Tracheal epithelial cell (primary cell): ENCODE results near the gene MAPK13. TPM values are rescaled to one million over a fixed set of nuclear protein-coding genes. Genes with fewer than 3 reads are reported as not detected.

Experiments
- total RNA-seq: library from RNA; depleted of rRNA; stranded (reverse); fragments of >200 nt; gene quantifications from 2 replicates; pipeline ENCODE4 v1.2.1, GENCODE V29; 2014

Gene MAPK13
- total RNA-seq = 40.3 and 44.3 TPM in 2 replicates

GRCh38 chr6:36129941-36130666 lies at the start of gene MAPK13:
MAPK13 (plus strand) TSS chr6:36130513; CDS start chr6:36130583, 70 bp downstream.

Other genes with a start within 250 kb of the MAPK13 start
- gene SRPK1, start 209.4 kb upstream of the MAPK13 start, total RNA-seq = 70.1 and 102 TPM in 2 replicates
- not detected in 2 replicates for gene SLC26A8, start 105.9 kb upstream of the MAPK13 start, total RNA-seq
- gene MAPK14, start 102.7 kb upstream of the MAPK13 start, total RNA-seq = 42.2 and 54.6 TPM in 2 replicates
- 3.8 and 4.1 TPM in 2 replicates for gene BRPF3, start 66.2 kb downstream of the MAPK13 start, total RNA-seq
- not detected in 2 replicates for gene PNPLA1, start 139.5 kb downstream of the MAPK13 start, total RNA-seq
- gene BNIP5, start 206.4 kb downstream of the MAPK13 start, total RNA-seq = 0.24 TPM in 1 of 2 replicates, not detected in the other